Measurements from ENCODE around the gene MRPL58.
"Not testable (repeated sequence)": the region's sequence is repeated elsewhere in the genome, so short reads cannot be mapped to it uniquely, and the experiment has no call there.

MRPL58 gene

GRCh38 chr17:74987418-74987908 is 25.0 kb upstream of the MRPL58 start, which contains the start of gene CDR2L:
Gene CDR2L, plus strand, starts transcription at chr17:74987632. Its CDS starts 412 bp downstream, at chr17:74988044.
- peak; percentile 59 to 71 (median 62) for DNase-seq (ENCODE audit: low read depth in 2 of 3, low spot score in 2 of 3)

- no peak for DNase-seq (ENCODE audit: low read depth in 2 of 3, low spot score in 2 of 3)
These were observed 24.4 kb upstream of the MRPL58 start for GRCh38 chr17:74987909-74988711.

DNA sequence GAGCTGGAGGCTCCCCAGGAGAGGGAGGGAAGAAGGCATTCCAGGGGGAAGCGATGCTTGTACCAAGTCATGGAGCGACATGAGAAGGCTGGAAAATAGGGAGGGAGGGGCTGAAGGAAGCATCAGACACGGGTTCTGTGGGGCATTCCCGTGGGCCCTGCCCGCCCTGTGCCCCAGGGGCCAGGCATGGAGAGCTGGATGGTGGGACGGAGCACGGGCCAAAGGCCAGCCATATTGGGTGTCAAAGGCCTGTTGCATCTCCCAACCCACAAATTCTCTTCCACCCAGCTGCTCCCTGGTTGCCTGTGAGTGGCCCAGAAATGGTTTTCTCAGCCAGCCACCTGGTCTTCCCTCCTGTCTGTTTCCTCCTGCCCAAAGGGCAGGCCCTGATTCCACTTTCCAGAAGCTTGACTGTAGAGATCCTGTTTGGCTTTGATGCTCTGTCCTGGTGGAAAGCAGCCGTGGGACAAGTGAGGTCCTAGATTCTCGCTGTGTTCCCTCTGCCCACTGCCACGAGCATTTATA is 21.8 kb upstream of the MRPL58 start:
- DNase-seq (ENCODE audit: low read depth in 2 of 3, low spot score in 2 of 3), result no peak

- no peak for DNase-seq (ENCODE audit: low read depth in 2 of 3, low spot score in 2 of 3)
These were observed 20.2 kb upstream of the MRPL58 start for GRCh38 chr17:74992223-74992622.

DNA sequence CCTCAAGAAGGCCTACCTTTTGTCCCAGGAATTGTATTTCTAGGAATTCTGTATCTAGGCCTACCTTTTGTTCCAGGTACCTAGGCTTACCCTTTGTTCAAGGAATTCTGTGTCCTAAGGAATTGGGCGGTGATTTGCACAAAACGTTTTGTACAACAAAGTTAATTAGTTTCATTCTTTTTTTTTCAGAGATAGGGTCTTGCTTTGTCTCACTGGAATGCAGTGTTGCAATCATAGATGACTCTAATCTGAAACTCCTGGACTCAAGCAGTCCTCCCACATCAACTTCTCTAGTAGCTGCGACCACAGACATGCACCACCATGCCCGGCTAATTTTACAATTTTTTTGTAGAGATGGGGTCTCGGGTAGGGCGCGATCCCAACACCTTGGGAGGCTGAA is 18.0 kb upstream of the MRPL58 start:
- no peak for DNase-seq (ENCODE audit: low read depth in 2 of 3, low spot score in 2 of 3)

GRCh38 chr17:74995847-74996246 is 16.6 kb upstream of the MRPL58 start:
- DNase-seq (ENCODE audit: low read depth in 2 of 3, low spot score in 2 of 3), result no peak

DNA sequence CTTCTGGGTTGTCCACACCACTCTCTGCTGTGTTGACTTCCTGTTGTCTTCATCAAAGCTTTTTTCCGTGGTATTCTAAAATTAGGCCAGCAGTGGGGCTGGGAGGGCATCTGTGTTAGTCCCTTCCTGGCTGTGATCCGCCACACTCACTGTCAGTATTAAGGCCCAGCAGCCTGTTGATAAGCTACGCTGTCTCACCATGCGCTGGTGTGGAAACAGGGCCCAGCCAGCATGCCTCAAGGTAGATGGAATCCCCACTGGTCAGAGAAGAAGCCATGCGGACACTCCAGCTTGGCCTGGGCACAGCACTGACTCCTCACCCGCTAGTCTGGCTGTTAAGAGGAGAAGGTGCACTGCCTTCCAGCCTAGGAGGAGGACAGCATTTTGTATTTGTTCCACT is 13.7 kb upstream of the MRPL58 start:
- DNase-seq (ENCODE audit: low read depth in 2 of 3, low spot score in 2 of 3), result no peak

- DNase-seq (ENCODE audit: low read depth in 2 of 3, low spot score in 2 of 3), result no peak
These were observed 12.9 kb upstream of the MRPL58 start for GRCh38 chr17:74999523-74999922.

- no peak for DNase-seq (ENCODE audit: low read depth in 2 of 3, low spot score in 2 of 3)
These were observed 10.3 kb upstream of the MRPL58 start for GRCh38 chr17:75001915-75002843.

DNA sequence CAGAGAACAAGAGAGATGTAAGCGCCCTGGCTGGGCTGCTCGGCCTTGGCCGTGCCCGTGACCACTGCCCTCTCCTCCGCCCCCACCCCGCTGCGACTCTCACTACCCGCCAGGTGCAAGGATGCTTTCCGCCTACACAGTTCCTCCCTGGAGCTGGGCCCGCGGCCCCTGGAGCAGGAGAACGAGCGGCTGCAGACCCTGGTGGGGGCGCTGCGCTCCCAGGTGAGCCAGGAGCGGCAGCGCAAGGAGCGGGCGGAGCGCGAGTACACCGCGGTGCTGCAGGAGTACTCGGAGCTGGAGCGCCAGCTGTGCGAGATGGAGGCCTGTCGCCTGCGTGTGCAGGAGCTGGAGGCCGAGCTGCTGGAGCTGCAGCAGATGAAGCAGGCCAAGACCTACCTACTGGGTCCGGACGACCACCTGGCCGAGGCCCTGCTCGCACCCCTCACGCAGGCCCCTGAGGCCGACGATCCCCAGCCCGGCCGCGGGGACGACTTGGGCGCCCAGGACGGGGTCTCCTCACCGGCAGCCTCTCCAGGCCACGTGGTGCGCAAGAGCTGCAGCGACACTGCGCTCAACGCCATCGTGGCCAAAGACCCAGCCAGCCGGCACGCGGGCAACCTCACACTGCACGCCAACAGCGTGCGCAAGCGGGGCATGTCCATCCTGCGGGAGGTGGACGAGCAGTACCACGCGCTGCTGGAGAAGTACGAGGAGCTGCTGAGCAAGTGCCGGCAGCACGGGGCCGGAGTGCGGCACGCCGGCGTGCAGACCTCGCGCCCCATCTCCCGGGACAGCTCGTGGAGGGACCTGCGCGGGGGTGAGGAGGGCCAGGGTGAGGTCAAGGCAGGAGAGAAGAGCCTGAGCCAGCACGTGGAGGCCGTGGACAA is 9.2 kb upstream of the MRPL58 start:
- no peak for DNase-seq (ENCODE audit: low read depth in 2 of 3, low spot score in 2 of 3)

GRCh38 chr17:75003957-75004355 is 8.5 kb upstream of the MRPL58 start:
- no peak for DNase-seq (ENCODE audit: low read depth in 2 of 3, low spot score in 2 of 3)

- no peak for DNase-seq (ENCODE audit: low read depth in 2 of 3, low spot score in 2 of 3)
These were observed 8.1 kb upstream of the MRPL58 start for GRCh38 chr17:75004371-75004770.

GRCh38 chr17:75005291-75005690 is 7.2 kb upstream of the MRPL58 start:
- DNase-seq (ENCODE audit: low read depth in 2 of 3, low spot score in 2 of 3), result no peak

DNA sequence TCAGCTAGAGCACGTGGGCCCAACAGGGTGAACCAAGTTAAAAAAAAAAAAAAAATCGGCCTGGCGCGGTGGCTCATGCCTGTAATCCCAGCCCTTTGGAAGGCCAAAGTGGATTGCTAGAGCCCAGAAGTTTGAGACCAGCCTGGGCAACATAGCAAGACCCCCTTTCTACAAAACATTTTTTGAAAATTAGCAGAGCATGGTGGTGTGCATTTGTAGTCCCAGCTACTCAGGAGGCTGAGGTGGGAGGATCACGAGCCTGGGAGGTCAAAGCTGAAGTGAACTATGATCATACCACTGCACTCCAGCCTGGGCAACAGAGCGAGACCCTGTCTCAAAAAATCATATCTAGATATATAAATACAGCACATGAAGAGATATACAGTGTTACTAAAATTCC is 6.4 kb upstream of the MRPL58 start:
- not testable (repeated sequence) for DNase-seq (ENCODE audit: low read depth in 2 of 3, low spot score in 2 of 3)

- DNase-seq (ENCODE audit: low read depth in 2 of 3, low spot score in 2 of 3), result no peak
These were observed 5.8 kb upstream of the MRPL58 start for GRCh38 chr17:75006653-75007052.

- no peak for DNase-seq (ENCODE audit: low read depth in 2 of 3, low spot score in 2 of 3)
These were observed 4.1 kb upstream of the MRPL58 start for GRCh38 chr17:75008373-75008772.

- DNase-seq (ENCODE audit: low read depth in 2 of 3, low spot score in 2 of 3), result no peak
These were observed 3.2 kb upstream of the MRPL58 start for GRCh38 chr17:75009139-75009724.

- DNase-seq (ENCODE audit: low read depth in 2 of 3, low spot score in 2 of 3), result no peak
These were observed 1.6 kb upstream of the MRPL58 start for GRCh38 chr17:75010683-75011400.

GRCh38 chr17:75011401-75012095 is 922 bp upstream of the MRPL58 start:
- no peak for DNase-seq (ENCODE audit: low read depth in 2 of 3, low spot score in 2 of 3)
